HEK293 (cell line): ENCODE measurements around the gene FOXP4.

Experiments
- CTCF ChIP-seq: fragments of 450-650 bp; formaldehyde crosslinking; IDR thresholded peaks from 2 replicates; pipeline ENCODE4 v1.5.1; 2016; ENCODE audit warnings: missing biosample characterization, missing genetic modification characterization
- ZNF202 ChIP-seq: fragments of 450-650 bp; formaldehyde crosslinking; IDR thresholded peaks from 2 replicates; pipeline ENCODE4 v1.5.1; 2016; ENCODE audit warnings: missing biosample characterization, missing genetic modification characterization, borderline replicate concordance
- ZNF266 ChIP-seq: fragments of 450-650 bp; formaldehyde crosslinking; IDR thresholded peaks from 2 replicates; pipeline ENCODE4 v1.5.1; 2016; ENCODE audit warnings: missing biosample characterization, missing genetic modification characterization, low read depth
- ZNF292 ChIP-seq: fragments of 450-650 bp; formaldehyde crosslinking; IDR thresholded peaks from 2 replicates; pipeline ENCODE4 v1.5.1; 2016; ENCODE audit warnings: low read depth, missing biosample characterization, missing genetic modification characterization, borderline replicate concordance
- ZNF530 ChIP-seq: fragments of 450-650 bp; formaldehyde crosslinking; IDR thresholded peaks from 2 replicates; pipeline ENCODE4 v1.5.1; 2016; ENCODE audit warnings: low read depth, missing biosample characterization, missing genetic modification characterization

GRCh38 chr6:41568585-41569384 lies 22.6 kb downstream of the FOXP4 start:
- TF ChIP-seq ZNF530 (tag by site-specific recombination) (no peak), ZNF202 (tag by site-specific recombination) (no peak), CTCF (tag by site-specific recombination) (no peak), ZNF266 (no peak), ZNF292 (tag by site-specific recombination) (no peak)
